ENCODE measurements around the gene USH1G. TPM values are rescaled to one million over a fixed set of nuclear protein-coding genes. Genes with fewer than 3 reads are reported as not detected.

The USH1G gene
- total RNA-seq, 1 experiment from 2014 or later = not detected

- Histone ChIP-seq H3K27me3 (replicated peaks) (peaks cover 3% of the 10 kb centered on the region; the same call in 1 of the 2 replicates), H3K4me1 (replicated peaks) (no peaks in the 10 kb centered on the region), H3K9me3 (replicated peaks) (no peaks in the 10 kb centered on the region), H3K4me3 (no peak overlapping the region), H3K36me3 (no peaks in the 10 kb centered on the region), H3K27ac (no peak overlapping the region)
- DNase-seq (ENCODE audit: low read depth in 1 of 2, low spot score in 2 of 2) = peak; percentile 84 to 92
Observed at GRCh38 chr17:74961657-74962350, 38.7 kb upstream of the USH1G start.

GRCh38 chr17:74960570-74961342 is 37.7 kb upstream of the USH1G start:
- Histone ChIP-seq H3K9me3 (replicated peaks) (no peaks in the 10 kb centered on the region), H3K4me3 (no peak overlapping the region), H3K27me3 (replicated peaks) (peaks cover 10% of the 10 kb centered on the region; the same call in 1 of the 2 replicates), H3K27ac (no peak overlapping the region), H3K4me1 (replicated peaks) (no peaks in the 10 kb centered on the region), H3K36me3 (no peaks in the 10 kb centered on the region)
- peak; percentile 44 to 63 for DNase-seq (ENCODE audit: low read depth in 1 of 2, low spot score in 2 of 2)

DNA sequence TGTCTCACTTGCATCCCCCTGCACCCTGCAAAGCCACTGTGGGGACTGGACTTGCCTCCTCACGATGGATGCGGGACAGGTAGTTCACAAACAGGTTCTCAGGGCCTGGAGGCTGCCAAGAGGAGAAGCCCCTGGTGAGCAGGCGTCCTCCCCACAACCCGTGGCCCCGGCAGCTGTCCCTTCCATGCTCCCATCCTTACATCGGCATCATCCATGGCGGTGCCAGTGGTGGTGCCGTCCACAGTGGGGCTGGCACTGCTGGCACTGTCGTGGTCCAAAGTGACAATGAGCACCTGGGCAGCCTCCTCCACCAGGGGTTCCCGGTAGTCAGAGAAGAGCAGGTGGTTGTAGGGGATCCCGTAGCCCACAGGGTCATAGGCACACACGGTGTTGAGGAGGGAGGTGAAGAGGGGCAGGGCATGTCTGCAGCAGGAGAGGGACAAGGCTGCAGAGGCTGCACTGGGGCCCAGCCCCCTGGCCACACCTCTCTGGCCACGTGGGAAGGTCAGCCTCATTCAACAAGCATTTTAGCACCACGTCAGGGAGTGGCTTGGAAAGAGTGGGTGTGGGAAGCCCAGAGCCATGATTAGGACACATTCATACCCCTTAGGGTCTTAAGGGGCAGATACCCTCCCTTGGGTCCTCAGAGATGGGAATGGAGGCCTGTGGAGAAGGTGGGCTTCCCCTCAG is 36.9 kb upstream of the USH1G start:
- H3K9me3 ChIP-seq (replicated peaks) = no peaks in the 10 kb centered on the region
- no peaks in the 10 kb centered on the region for H3K36me3 ChIP-seq
- no peak for DNase-seq (ENCODE audit: low read depth in 1 of 2, low spot score in 2 of 2)
- no peak overlapping the region for H3K4me3 ChIP-seq
- no peaks in the 10 kb centered on the region for H3K4me1 ChIP-seq (replicated peaks)
- peaks cover 17% of the 10 kb centered on the region for H3K27me3 ChIP-seq (replicated peaks)
- no peak overlapping the region for H3K27ac ChIP-seq

- DNase-seq (ENCODE audit: low read depth in 1 of 2, low spot score in 2 of 2) = peak; percentile 63 to 85
- Histone ChIP-seq H3K4me1 (replicated peaks) (no peaks in the 10 kb centered on the region), H3K27ac (no peak overlapping the region), H3K27me3 (replicated peaks) (peaks cover 36% of the 10 kb centered on the region), H3K4me3 (no peak overlapping the region), H3K36me3 (no peaks in the 10 kb centered on the region), H3K9me3 (replicated peaks) (no peaks in the 10 kb centered on the region)
Observed at GRCh38 chr17:74957935-74958740, 35.1 kb upstream of the USH1G start.

- Histone ChIP-seq H3K27me3 (replicated peaks) (peaks cover 56% of the 10 kb centered on the region), H3K4me3 (no peak overlapping the region), H3K36me3 (no peaks in the 10 kb centered on the region), H3K27ac (no peak overlapping the region), H3K9me3 (replicated peaks) (no peaks in the 10 kb centered on the region), H3K4me1 (replicated peaks) (no peaks in the 10 kb centered on the region)
- DNase-seq (ENCODE audit: low read depth in 1 of 2, low spot score in 2 of 2) = no peak
Observed at GRCh38 chr17:74956093-74956492, 33.0 kb upstream of the USH1G start.

DNA sequence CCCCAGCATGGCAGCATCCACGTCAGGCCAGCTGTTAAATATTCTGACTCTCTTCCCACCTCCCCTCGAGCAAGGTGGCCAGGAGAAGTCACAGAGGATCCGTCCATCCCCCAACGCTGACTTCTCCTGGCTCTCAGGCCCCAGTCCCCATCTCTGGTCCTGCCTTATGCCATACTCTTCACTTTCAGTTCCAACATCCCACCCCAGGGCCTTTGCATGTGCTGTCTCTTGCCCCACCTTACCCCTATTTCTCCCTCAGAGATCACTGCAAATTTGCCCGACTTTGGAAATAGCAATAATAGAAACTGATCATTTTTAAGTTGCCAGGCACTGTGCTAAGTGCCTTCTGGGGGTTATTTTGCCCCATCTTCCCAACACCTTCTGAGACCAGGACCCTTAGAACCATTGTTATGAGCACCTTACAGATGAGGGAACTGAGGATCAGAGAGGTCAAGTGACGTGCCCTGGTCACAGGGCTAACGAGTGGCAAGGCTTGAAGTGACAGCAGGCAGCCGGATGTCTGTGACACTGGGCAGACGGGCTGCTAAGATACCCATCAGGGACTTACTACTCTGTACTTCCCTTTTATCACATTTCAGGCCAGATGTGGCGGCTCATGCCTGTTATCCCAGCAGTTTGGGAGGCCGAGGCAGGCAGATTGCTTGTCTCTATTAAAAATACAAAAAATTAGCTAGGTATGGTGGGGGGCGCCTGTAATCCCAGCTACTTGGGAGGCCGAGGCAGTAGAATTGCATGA is 31.8 kb upstream of the USH1G start:
- Histone ChIP-seq H3K27ac (no peak overlapping the region), H3K4me3 (no peak overlapping the region), H3K27me3 (replicated peaks) (peaks cover 69% of the 10 kb centered on the region), H3K36me3 (no peaks in the 10 kb centered on the region), H3K9me3 (replicated peaks) (no peaks in the 10 kb centered on the region), H3K4me1 (replicated peaks) (no peaks in the 10 kb centered on the region)
- DNase-seq (ENCODE audit: low read depth in 1 of 2, low spot score in 2 of 2) = no peak

DNA sequence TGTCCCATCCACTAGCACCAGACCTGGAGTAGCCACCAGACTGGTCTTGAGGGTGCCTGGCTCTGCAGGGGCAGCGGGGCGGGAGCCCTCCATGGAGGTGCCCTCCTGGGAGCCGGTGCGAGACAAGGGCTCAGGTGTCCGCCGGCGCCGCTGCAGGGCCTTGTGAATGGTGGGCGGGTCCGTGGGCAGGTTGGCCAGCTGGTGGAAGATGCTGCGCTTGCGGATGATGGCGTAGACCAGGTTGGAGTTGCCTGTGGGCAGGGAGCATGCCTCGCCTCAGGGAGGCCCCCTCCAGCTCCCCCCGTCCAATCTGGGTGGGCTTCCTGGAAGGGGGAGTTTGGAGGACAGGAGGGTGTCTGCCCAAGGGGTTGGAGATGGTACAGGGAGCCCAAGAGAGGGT is 31.1 kb upstream of the USH1G start:
- Histone ChIP-seq H3K4me1 (replicated peaks) (no peaks in the 10 kb centered on the region), H3K4me3 (no peak overlapping the region), H3K36me3 (no peaks in the 10 kb centered on the region), H3K27ac (no peak overlapping the region), H3K27me3 (replicated peaks) (peaks cover 76% of the 10 kb centered on the region), H3K9me3 (replicated peaks) (no peaks in the 10 kb centered on the region)
- peak in 1 of 2 experiments; percentile 49 for DNase-seq (ENCODE audit: low read depth in 1 of 2, low spot score in 2 of 2)

DNA sequence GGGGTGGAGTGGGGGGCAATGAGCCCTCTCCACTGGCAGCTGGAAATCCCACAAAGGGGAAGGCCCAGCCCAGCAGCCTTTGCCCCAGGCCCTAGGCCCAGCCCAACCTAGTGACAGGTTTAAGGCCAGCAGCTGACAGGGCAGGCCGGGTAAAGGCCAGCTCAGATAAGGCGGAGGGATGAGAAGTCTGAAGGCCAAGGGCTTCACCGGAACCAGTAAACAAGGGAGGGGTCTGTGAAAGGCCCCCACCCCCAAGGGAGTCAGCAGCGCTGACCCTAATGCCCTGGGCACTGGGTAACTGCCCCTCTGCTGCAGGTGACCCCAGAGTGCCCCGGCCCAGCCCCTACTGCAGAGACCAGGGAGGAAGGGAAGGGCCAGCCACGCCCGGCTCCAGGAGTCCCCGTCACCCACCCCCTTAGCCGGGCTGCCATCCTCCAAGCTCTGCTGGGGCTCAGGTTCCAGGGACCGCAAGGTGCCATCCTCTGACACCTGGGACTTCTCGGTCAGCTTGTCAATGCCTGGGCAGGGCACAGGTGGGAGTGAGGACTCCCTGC is 30.2 kb upstream of the USH1G start:
- H3K27me3 ChIP-seq (replicated peaks) = peaks cover 85% of the 10 kb centered on the region
- no peak overlapping the region for H3K4me3 ChIP-seq
- no peak overlapping the region for H3K27ac ChIP-seq
- DNase-seq (ENCODE audit: low read depth in 1 of 2, low spot score in 2 of 2) = no peak
- H3K4me1 ChIP-seq (replicated peaks) = no peaks in the 10 kb centered on the region
- H3K9me3 ChIP-seq (replicated peaks) = no peaks in the 10 kb centered on the region
- no peaks in the 10 kb centered on the region for H3K36me3 ChIP-seq

DNA sequence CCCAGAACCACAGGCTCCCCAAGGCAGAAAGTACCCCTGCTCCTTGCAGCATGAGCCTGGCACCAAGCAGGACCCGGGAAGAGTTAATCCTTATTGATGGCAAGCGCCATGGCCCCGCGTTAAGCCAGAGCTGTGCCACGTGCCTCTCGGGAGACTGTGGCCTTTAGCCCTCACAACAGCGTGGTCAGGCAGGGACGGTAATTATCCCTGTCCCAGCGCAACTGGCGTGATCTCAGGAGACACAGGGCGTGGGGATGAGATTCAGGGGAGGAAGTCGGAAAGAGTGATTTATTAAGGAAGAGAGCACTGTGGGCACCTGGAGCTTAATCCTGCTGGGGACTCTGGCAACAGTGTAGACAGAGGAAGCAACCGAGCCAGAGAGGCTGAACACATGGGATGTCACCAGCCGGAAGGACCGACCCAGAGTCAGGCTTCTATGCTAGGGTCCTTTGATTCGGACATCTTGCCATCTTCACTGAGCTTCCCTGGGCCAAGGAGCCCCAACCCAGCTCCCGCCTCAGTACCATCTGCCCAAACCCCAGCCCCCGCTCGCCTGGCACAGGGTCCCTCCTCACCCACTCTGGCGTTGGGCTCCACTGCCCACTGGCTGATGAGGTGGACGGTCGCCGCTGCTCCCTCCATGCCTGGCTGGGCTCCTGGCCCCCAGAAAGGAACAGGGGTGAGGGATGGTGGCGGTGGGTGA is 29.5 kb upstream of the USH1G start:
- Histone ChIP-seq H3K4me1 (replicated peaks) (no peaks in the 10 kb centered on the region), H3K36me3 (no peaks in the 10 kb centered on the region), H3K9me3 (replicated peaks) (no peaks in the 10 kb centered on the region), H3K27me3 (replicated peaks) (peaks cover 89% of the 10 kb centered on the region), H3K27ac (no peak overlapping the region), H3K4me3 (no peak overlapping the region)
- peak in 1 of 2 experiments; percentile 49 for DNase-seq (ENCODE audit: low read depth in 1 of 2, low spot score in 2 of 2)

- Histone ChIP-seq H3K9me3 (replicated peaks) (no peaks in the 10 kb centered on the region), H3K27ac (no peak overlapping the region), H3K36me3 (no peaks in the 10 kb centered on the region), H3K4me1 (replicated peaks) (no peaks in the 10 kb centered on the region), H3K27me3 (replicated peaks) (peaks cover 95% of the 10 kb centered on the region), H3K4me3 (no peak overlapping the region)
- peak in 1 of 2 experiments; percentile 51 for DNase-seq (ENCODE audit: low read depth in 1 of 2, low spot score in 2 of 2)
Observed at GRCh38 chr17:74951680-74952421, 28.8 kb upstream of the USH1G start.

DNA sequence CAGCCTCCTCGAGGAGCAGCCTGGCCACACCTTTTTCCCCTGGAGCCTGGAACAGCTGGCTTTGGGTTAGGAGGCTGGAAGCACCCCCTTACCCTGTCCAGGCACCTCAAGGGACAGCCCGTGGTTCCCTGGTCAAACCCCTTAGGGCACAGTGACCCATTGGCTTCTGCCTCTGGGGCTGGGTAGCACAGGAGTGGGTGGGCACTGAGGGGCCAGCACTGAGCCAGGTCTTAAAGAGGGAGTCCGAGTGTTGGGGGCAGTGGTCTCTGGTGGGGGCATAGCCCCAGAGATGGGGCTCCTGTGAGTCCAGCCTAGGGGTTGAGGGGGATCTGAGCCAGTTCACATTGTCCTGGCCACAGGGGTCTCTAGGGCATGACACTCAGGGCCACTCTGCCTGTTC is 28.0 kb upstream of the USH1G start:
- no peak for DNase-seq (ENCODE audit: low read depth in 1 of 2, low spot score in 2 of 2)
- Histone ChIP-seq H3K36me3 (no peaks in the 10 kb centered on the region), H3K9me3 (replicated peaks) (no peaks in the 10 kb centered on the region), H3K4me1 (replicated peaks) (no peaks in the 10 kb centered on the region), H3K4me3 (no peak overlapping the region), H3K27ac (no peak overlapping the region), H3K27me3 (replicated peaks) (peaks cover 97% of the 10 kb centered on the region)

DNA sequence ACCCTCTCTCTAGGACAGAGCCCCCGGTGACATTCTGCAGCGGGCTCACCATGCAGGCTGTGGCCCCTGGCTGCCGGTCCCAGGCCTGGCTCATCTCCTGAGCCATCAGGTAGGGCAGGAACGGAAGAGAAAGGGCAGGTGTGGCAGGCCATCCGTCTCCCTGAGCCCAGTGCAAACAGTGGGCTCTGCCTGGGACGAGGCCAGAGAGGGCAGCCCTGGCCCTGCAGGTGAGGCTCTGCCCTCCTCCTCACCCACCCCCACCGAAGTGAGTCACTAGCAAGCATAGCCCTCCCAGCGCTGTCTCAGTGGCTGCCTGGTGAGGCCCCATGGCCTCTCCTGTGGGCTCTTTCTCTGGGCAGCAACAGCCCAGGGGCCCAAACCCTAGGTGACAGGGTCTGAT is 27.2 kb upstream of the USH1G start:
- Histone ChIP-seq H3K9me3 (replicated peaks) (no peaks in the 10 kb centered on the region), H3K36me3 (no peaks in the 10 kb centered on the region), H3K27ac (no peak overlapping the region), H3K4me3 (no peak overlapping the region), H3K4me1 (replicated peaks) (no peaks in the 10 kb centered on the region), H3K27me3 (replicated peaks) (peaks cover 100% of the 10 kb centered on the region)
- no peak for DNase-seq (ENCODE audit: low read depth in 1 of 2, low spot score in 2 of 2)
